HG03064 (cell line): Measurements from ENCODE around the gene GNG12.

ENCODE experiments used
- ATAC-seq: cut with Tn5 transposase; IDR thresholded peaks from one replicate; pipeline ENCODE4 v1.9.1; 2021; ENCODE audit warnings: low read depth; ENCODE audit not compliant: unreplicated experiment

Gene GNG12

GRCh38 chr1:67686267-67687197 is 146.7 kb downstream of the GNG12 start:
- peak; percentile 24 for ATAC-seq

GRCh38 chr1:67685558-67686266 is 147.6 kb downstream of the GNG12 start:
- peak; percentile 12 for ATAC-seq

GRCh38 chr1:67685067-67685557 is 148.2 kb downstream of the GNG12 start, which contains the start of gene GADD45A:
TSS of gene GADD45A (plus strand) at chr1:67685201. CDS start at chr1:67685495, 294 bp downstream.
- peak; percentile 83 for ATAC-seq

- no peak for ATAC-seq
Measured at GRCh38 chr1:67684526-67685066, 148.7 kb downstream of the GNG12 start.

GRCh38 chr1:67683766-67684525 is 149.3 kb downstream of the GNG12 start:
- no peak for ATAC-seq

GRCh38 chr1:67683316-67683715 is 150.0 kb downstream of the GNG12 start:
- no peak for ATAC-seq

GRCh38 chr1:67682659-67683197 is 150.5 kb downstream of the GNG12 start:
- ATAC-seq: no peak

- no peak for ATAC-seq
Measured at GRCh38 chr1:67680486-67680885, 152.8 kb downstream of the GNG12 start.

GRCh38 chr1:67679691-67680090 is 153.6 kb downstream of the GNG12 start:
- ATAC-seq: no peak

- ATAC-seq: no peak
Measured at GRCh38 chr1:67677930-67678329, 155.3 kb downstream of the GNG12 start.

- no peak for ATAC-seq
Measured at GRCh38 chr1:67677408-67677807, 155.9 kb downstream of the GNG12 start.

- no peak for ATAC-seq
Measured at GRCh38 chr1:67676946-67677345, 156.3 kb downstream of the GNG12 start.

GRCh38 chr1:67676287-67676686 is 157.0 kb downstream of the GNG12 start:
- no peak for ATAC-seq

- ATAC-seq: peak; percentile 59
Measured at GRCh38 chr1:67675800-67676199, 157.5 kb downstream of the GNG12 start.

- no peak for ATAC-seq
Measured at GRCh38 chr1:67674260-67675011, 158.8 kb downstream of the GNG12 start.

- no peak for ATAC-seq
Measured at GRCh38 chr1:67673468-67674201, 159.6 kb downstream of the GNG12 start.

GRCh38 chr1:67672260-67672803 is 160.9 kb downstream of the GNG12 start:
- no peak for ATAC-seq

GRCh38 chr1:67668660-67669059 is 164.6 kb downstream of the GNG12 start:
- ATAC-seq: no peak
